Stimulated activated CD4-positive, alpha-beta T cell treated with anti-CD3 and anti-CD28 coated beads, TNF-alpha, amount 100 ng/mL, for 1 hour (primary cell): ENCODE results near the gene OPN1MW.
"Not testable (repeated sequence)": the region's sequence is repeated elsewhere in the genome, so short reads cannot be mapped to it uniquely, and the experiment has no call there.

ENCODE experiments used
- DNase-seq, 3 donors: peaks; one replicate each; pipeline ENCODE4 v3.0.0-alpha.2; 2020; ENCODE audit warnings: low read depth in 3 of 3, low spot score in 1 of 3

OPN1MW gene

GRCh38 chrX:154209670-154210418 lies 27.4 kb downstream of the OPN1MW start:
- DNase-seq, result not testable (repeated sequence)

GRCh38 chrX:154211057-154211456 lies 28.7 kb downstream of the OPN1MW start:
- not testable (repeated sequence) for DNase-seq

GRCh38 chrX:154211499-154211898 lies 29.1 kb downstream of the OPN1MW start:
- DNase-seq, result not testable (repeated sequence)

- not testable (repeated sequence) for DNase-seq
Observed at GRCh38 chrX:154219456-154219855, 37.1 kb downstream of the OPN1MW start, which contains the start of gene OPN1MW2. TSS of gene OPN1MW2 (plus strand) at chrX:154219756. CDS start at chrX:154219816, 60 bp downstream.

- DNase-seq, result not testable (repeated sequence)
Observed at GRCh38 chrX:154225292-154225691, 42.9 kb downstream of the OPN1MW start.

GRCh38 chrX:154226706-154227105 lies 44.3 kb downstream of the OPN1MW start:
- DNase-seq, result not testable (repeated sequence)

- not testable (repeated sequence) for DNase-seq
Observed at GRCh38 chrX:154231443-154231842, 49.0 kb downstream of the OPN1MW start.

- DNase-seq, result not testable (repeated sequence)
Observed at GRCh38 chrX:154233620-154234019, 51.2 kb downstream of the OPN1MW start.

- not testable (repeated sequence) for DNase-seq
Observed at GRCh38 chrX:154238939-154239559, 56.7 kb downstream of the OPN1MW start.

- DNase-seq, result not testable (repeated sequence)
Observed at GRCh38 chrX:154239982-154240503, 57.6 kb downstream of the OPN1MW start.
